Smooth muscle cell of the brain vasculature (primary cell): ENCODE measurements around the gene PCDHB14.
"Not testable (repeated sequence)": the region's sequence is repeated elsewhere in the genome, so short reads cannot be mapped to it uniquely, and the experiment has no call there.

Experiments
- DNase-seq: peaks from one replicate; pipeline ENCODE4 v3.0.0-alpha.2; 2012; ENCODE audit warnings: low read depth, low spot score

The PCDHB14 gene

GRCh38 chr5:141223112-141223783 is at the start of gene PCDHB14:
Gene PCDHB14, plus strand, starts transcription at chr5:141223343. Its CDS starts 163 bp downstream, at chr5:141223506.
- DNase-seq = no peak

GRCh38 chr5:141174291-141175104 is 48.6 kb upstream of the PCDHB14 start:
- DNase-seq = not testable (repeated sequence)

GRCh38 chr5:141175933-141176332 is 47.2 kb upstream of the PCDHB14 start:
- no peak for DNase-seq

GRCh38 chr5:141177577-141178191 is 45.5 kb upstream of the PCDHB14 start, which contains the start of gene PCDHB8:
Gene PCDHB8, plus strand, starts transcription at chr5:141177790. Its CDS starts 245 bp downstream, at chr5:141178035.
- not testable (repeated sequence) for DNase-seq

- DNase-seq = not testable (repeated sequence)
These were observed 43.8 kb upstream of the PCDHB14 start for GRCh38 chr5:141179371-141179770.

GRCh38 chr5:141179876-141180275 is 43.3 kb upstream of the PCDHB14 start:
- not testable (repeated sequence) for DNase-seq

GRCh38 chr5:141180313-141180712 is 42.8 kb upstream of the PCDHB14 start:
- no peak for DNase-seq

GRCh38 chr5:141182248-141182647 is 40.9 kb upstream of the PCDHB14 start, which contains the start of gene PCDHB16:
Gene PCDHB16, plus strand, starts transcription at chr5:141182387. Its CDS starts 173 bp downstream, at chr5:141182560.
- DNase-seq = no peak

- DNase-seq = not testable (repeated sequence)
These were observed 38.9 kb upstream of the PCDHB14 start for GRCh38 chr5:141184117-141184855.

- no peak for DNase-seq
These were observed 36.1 kb upstream of the PCDHB14 start, which contains the start of gene PCDHB9 for GRCh38 chr5:141186897-141187512. Gene PCDHB9, plus strand, starts transcription at chr5:141187161. Its CDS starts 158 bp downstream, at chr5:141187319.

GRCh38 chr5:141188682-141189081 is 34.5 kb upstream of the PCDHB14 start:
- not testable (repeated sequence) for DNase-seq

GRCh38 chr5:141189131-141189530 is 34.0 kb upstream of the PCDHB14 start:
- DNase-seq = not testable (repeated sequence)

- no peak for DNase-seq
These were observed 30.9 kb upstream of the PCDHB14 start, which contains the start of gene PCDHB10 for GRCh38 chr5:141192110-141192725. Gene PCDHB10, plus strand, starts transcription at chr5:141192353. Its CDS starts 200 bp downstream, at chr5:141192553.

GRCh38 chr5:141194332-141194731 is 28.8 kb upstream of the PCDHB14 start:
- not testable (repeated sequence) for DNase-seq

GRCh38 chr5:141196363-141196762 is 26.8 kb upstream of the PCDHB14 start:
- DNase-seq = no peak

GRCh38 chr5:141199359-141200235 is 23.5 kb upstream of the PCDHB14 start, which contains the start of gene PCDHB11:
Gene PCDHB11, plus strand, starts transcription at chr5:141199627. Its CDS starts 148 bp downstream, at chr5:141199775.
- no peak for DNase-seq

- not testable (repeated sequence) for DNase-seq
These were observed 22.0 kb upstream of the PCDHB14 start for GRCh38 chr5:141201126-141201525.

GRCh38 chr5:141201646-141202045 is 21.5 kb upstream of the PCDHB14 start:
- DNase-seq = not testable (repeated sequence)

GRCh38 chr5:141208478-141208877 is 14.7 kb upstream of the PCDHB14 start, which contains the start of gene PCDHB12:
Gene PCDHB12, plus strand, starts transcription at chr5:141208719. Its CDS starts 189 bp downstream, at chr5:141208908.
- no peak for DNase-seq
